Measurements from ENCODE around the gene SLC45A3.

DNA sequence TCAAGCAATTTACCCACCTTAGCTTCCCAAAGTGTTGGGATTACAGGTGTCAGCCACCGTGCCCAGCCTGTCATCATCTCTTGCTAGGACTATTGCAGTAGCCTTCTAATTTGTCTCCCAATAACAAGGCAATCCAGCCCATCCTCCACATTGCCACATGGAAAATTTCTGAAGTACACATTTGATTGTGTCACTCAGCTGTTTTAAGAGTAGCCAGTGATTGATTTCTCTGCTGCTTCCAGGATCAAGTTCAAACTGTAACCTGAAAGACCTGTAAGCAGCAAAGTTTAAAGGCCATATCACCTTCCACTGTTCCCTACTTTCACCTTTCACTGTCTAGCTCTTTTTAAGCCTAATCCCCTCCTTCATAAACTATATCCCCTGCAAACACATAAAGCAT, 40.7 kb downstream of the SLC45A3 start:
- TF ChIP-seq POLR2AphosphoS5 (IDR thresholded peaks at IDR 0.05; ENCODE audit: low read depth, low read length) (no peak), CHD2 (IDR thresholded peaks at IDR 0.05; ENCODE audit: low read length) (no peak), ASH2L (IDR thresholded peaks at IDR 0.05; ENCODE audit: low read length) (no peak), SIN3A (conservative IDR thresholded peaks at IDR 0.05 in 1 of 2, IDR thresholded peaks at IDR 0.05 in 1 of 2; ENCODE audit: low read depth in 1 of 2, low read length in 2 of 2) (no peak)
- TF ChIP-seq, protein P1, sequence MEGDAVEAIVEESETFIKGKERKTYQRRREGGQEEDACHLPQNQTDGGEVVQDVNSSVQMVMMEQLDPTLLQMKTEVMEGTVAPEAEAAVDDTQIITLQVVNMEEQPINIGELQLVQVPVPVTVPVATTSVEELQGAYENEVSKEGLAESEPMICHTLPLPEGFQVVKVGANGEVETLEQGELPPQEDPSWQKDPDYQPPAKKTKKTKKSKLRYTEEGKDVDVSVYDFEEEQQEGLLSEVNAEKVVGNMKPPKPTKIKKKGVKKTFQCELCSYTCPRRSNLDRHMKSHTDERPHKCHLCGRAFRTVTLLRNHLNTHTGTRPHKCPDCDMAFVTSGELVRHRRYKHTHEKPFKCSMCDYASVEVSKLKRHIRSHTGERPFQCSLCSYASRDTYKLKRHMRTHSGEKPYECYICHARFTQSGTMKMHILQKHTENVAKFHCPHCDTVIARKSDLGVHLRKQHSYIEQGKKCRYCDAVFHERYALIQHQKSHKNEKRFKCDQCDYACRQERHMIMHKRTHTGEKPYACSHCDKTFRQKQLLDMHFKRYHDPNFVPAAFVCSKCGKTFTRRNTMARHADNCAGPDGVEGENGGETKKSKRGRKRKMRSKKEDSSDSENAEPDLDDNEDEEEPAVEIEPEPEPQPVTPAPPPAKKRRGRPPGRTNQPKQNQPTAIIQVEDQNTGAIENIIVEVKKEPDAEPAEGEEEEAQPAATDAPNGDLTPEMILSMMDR (IDR thresholded peaks at IDR 0.05; ENCODE audit: control extremely low read depth in 1 of 3, insufficient read depth in 1 of 3, low read depth in 1 of 3, low read length in 3 of 3): no peak
- TF ChIP-seq, protein P2, sequence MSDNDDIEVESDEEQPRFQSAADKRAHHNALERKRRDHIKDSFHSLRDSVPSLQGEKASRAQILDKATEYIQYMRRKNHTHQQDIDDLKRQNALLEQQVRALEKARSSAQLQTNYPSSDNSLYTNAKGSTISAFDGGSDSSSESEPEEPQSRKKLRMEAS (IDR thresholded peaks at IDR 0.05): no peak

All from H1 (cell line).